Measurements from ENCODE around the gene RXFP3.

RXFP3 gene

DNA sequence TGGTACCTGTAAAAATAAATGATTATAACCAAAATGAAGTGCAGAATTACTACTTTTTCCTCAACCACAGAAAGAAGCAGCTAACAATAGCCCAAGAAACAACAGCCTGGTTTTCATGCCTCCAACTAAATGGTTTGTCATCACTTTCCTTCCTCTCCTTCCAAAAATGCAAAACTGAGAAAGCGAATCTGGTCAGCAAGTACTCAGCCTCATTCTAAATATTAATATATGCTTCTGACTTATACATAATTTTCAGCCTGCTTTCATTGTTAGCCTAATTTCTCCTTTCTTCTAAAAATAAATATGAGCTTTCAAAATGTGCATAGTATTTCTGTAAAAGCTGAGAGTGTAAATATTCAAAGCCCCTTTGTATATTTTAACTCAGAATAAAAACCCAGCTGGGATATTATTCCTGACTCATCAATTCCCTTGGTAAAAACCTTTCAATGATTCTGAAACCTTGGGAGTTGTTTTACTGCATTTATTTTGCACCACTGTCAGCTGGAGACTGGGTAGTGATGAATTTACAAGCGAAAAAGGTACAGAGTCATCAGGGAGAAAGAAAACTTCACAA lies 21.5 kb downstream of the RXFP3 start:
- peaks cover 4% of the 10 kb centered on the region; the same call in 1 of the 2 replicates for H3K9me3 ChIP-seq (ENCODE audit: control insufficient read depth, insufficient read depth, low read length)
- no peaks in the 10 kb centered on the region for H3F3A ChIP-seq (ENCODE audit: control insufficient read depth, insufficient read depth)
- H3K36me3 ChIP-seq (ENCODE audit: control insufficient read depth, low read length): no peaks in the 10 kb centered on the region
- no peaks in the 10 kb centered on the region for H4K20me1 ChIP-seq (ENCODE audit: control insufficient read depth, insufficient read depth, low read depth, low read length)
- no peaks in the 10 kb centered on the region for H3K27me3 ChIP-seq (ENCODE audit: control insufficient read depth, low read length)
- TF ChIP-seq EZH2phosphoT487 (IDR thresholded peaks at IDR 0.05; ENCODE audit: borderline replicate concordance, low read length): no peak
- TF ChIP-seq, protein P1, sequence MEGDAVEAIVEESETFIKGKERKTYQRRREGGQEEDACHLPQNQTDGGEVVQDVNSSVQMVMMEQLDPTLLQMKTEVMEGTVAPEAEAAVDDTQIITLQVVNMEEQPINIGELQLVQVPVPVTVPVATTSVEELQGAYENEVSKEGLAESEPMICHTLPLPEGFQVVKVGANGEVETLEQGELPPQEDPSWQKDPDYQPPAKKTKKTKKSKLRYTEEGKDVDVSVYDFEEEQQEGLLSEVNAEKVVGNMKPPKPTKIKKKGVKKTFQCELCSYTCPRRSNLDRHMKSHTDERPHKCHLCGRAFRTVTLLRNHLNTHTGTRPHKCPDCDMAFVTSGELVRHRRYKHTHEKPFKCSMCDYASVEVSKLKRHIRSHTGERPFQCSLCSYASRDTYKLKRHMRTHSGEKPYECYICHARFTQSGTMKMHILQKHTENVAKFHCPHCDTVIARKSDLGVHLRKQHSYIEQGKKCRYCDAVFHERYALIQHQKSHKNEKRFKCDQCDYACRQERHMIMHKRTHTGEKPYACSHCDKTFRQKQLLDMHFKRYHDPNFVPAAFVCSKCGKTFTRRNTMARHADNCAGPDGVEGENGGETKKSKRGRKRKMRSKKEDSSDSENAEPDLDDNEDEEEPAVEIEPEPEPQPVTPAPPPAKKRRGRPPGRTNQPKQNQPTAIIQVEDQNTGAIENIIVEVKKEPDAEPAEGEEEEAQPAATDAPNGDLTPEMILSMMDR (IDR thresholded peaks at IDR 0.05; ENCODE audit: low read depth, low read length, poor library complexity, severe bottlenecking): no peak
- H3K9me2 ChIP-seq (replicated peaks; ENCODE audit: control insufficient read depth, low read length): no peaks in the 10 kb centered on the region
- no peak overlapping the region for H3K27ac ChIP-seq (ENCODE audit: low read depth, low read length)
- H3K79me2 ChIP-seq (ENCODE audit: control insufficient read depth, low read length): no peaks in the 10 kb centered on the region
- no peaks in the 10 kb centered on the region for H3K4me1 ChIP-seq (ENCODE audit: control insufficient read depth, low read length)
- H3K4me3 ChIP-seq (ENCODE audit: low read length): no peak overlapping the region
- H3K4me2 ChIP-seq (ENCODE audit: low read length): no peak overlapping the region

DNA sequence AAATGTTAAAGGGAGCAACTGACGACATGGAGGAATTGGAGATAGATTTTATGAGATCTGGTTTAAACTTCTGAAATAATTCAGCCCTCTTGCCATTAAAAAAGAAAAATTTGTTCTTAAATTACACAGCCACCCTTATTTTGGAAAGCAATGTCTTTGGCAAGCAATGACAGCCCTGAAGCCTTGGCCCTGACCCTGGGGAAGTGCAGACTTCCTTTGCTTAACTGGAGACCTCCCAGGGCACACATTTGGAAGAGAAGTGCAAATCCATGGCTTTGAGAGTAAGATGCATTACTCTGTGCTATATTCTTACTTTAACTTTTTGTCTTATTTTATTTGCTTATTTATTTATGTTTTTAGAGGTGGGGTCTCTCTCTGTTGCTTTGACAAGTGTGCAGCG lies 22.0 kb downstream of the RXFP3 start:
- TF ChIP-seq EZH2phosphoT487 (IDR thresholded peaks at IDR 0.05; ENCODE audit: borderline replicate concordance, low read length): no peak
- TF ChIP-seq, protein P1 (IDR thresholded peaks at IDR 0.05; ENCODE audit: low read depth, low read length, poor library complexity, severe bottlenecking): no peak
- Histone ChIP-seq H3K4me2 (ENCODE audit: low read length) (no peak overlapping the region), H3K4me1 (ENCODE audit: control insufficient read depth, low read length) (no peaks in the 10 kb centered on the region), H3K36me3 (ENCODE audit: control insufficient read depth, low read length) (no peaks in the 10 kb centered on the region), H3K79me2 (ENCODE audit: control insufficient read depth, low read length) (no peaks in the 10 kb centered on the region), H3K4me3 (ENCODE audit: low read length) (no peak overlapping the region), H4K20me1 (ENCODE audit: control insufficient read depth, insufficient read depth, low read depth, low read length) (no peaks in the 10 kb centered on the region), H3K27me3 (ENCODE audit: control insufficient read depth, low read length) (no peaks in the 10 kb centered on the region), H3F3A (ENCODE audit: control insufficient read depth, insufficient read depth) (no peaks in the 10 kb centered on the region), H3K9me3 (ENCODE audit: control insufficient read depth, insufficient read depth, low read length) (peaks cover 4% of the 10 kb centered on the region; the same call in 1 of the 2 replicates), H3K27ac (ENCODE audit: low read depth, low read length) (no peak overlapping the region), H3K9me2 (replicated peaks; ENCODE audit: control insufficient read depth, low read length) (no peaks in the 10 kb centered on the region)

DNA sequence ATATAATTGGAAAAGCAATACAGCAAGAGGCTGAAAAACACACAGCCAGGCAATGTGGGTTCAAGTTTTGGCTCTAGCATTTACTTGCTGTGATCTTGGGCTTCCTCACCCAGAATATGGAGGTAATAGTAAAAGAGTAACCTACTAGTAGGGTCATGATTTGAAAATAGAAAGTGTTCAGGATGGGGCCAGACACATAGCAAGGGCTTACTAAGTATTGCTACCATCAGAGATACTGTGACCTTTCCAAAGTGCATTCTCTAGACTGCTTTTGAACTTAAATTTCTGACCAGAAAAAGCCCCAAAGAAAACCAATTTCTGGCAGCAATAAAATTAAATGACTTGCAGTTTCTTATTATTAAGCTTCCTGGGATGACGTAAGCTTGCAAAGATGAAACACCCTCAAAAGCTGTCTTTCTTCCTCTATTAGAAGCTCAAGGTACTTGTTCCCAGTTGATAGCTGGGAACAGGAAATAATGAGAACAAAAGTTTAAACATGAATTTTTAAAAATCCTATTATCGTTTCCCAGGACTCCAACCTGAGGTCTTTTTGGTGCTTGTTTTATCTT lies 28.0 kb downstream of the RXFP3 start:
- Histone ChIP-seq H3K79me2 (ENCODE audit: control insufficient read depth, low read length) (no peaks in the 10 kb centered on the region), H3K27ac (ENCODE audit: low read depth, low read length) (no peak overlapping the region), H3K4me3 (ENCODE audit: low read length) (no peak overlapping the region), H3K27me3 (ENCODE audit: control insufficient read depth, low read length) (no peaks in the 10 kb centered on the region), H3K4me2 (ENCODE audit: low read length) (no peak overlapping the region), H3K36me3 (ENCODE audit: control insufficient read depth, low read length) (no peaks in the 10 kb centered on the region), H4K20me1 (ENCODE audit: control insufficient read depth, insufficient read depth, low read depth, low read length) (no peaks in the 10 kb centered on the region), H3K4me1 (ENCODE audit: control insufficient read depth, low read length) (no peaks in the 10 kb centered on the region), H3K9me3 (ENCODE audit: control insufficient read depth, insufficient read depth, low read length) (no peaks in the 10 kb centered on the region), H3K9me2 (replicated peaks; ENCODE audit: control insufficient read depth, low read length) (no peaks in the 10 kb centered on the region), H3F3A (ENCODE audit: control insufficient read depth, insufficient read depth) (no peaks in the 10 kb centered on the region)
- no peak for TF ChIP-seq EZH2phosphoT487 (IDR thresholded peaks at IDR 0.05; ENCODE audit: borderline replicate concordance, low read length)
- TF ChIP-seq, protein P1 (IDR thresholded peaks at IDR 0.05; ENCODE audit: low read depth, low read length, poor library complexity, severe bottlenecking): no peak

Data from DOHH2 (cell line).